Mammary microvascular endothelial cell (primary cell): Measurements from ENCODE around the gene OR2M7. TPM values are rescaled to one million over a fixed set of nuclear protein-coding genes. Genes with fewer than 3 reads are reported as not detected.

Experiments used
- total RNA-seq: library from RNA; depleted of rRNA; stranded (reverse); fragments of >200 nt; gene quantifications from 2 replicates; pipeline ENCODE4 v1.2.3, GENCODE V29; 2015

Gene OR2M7
- not detected in 2 replicates for total RNA-seq

GRCh38 chr1:248324468-248324867 is at the start of gene OR2M7:
Gene OR2M7, minus strand, starts transcription at chr1:248324568. Its CDS starts 0 bp downstream, at chr1:248324568.

GRCh38 chr1:248361121-248361715 is 36.9 kb upstream of the OR2M7 start, which contains the start of gene OR2T4:
Gene OR2T4, plus strand, starts transcription at chr1:248361665. Its CDS starts 0 bp downstream, at chr1:248361665.

GRCh38 chr1:248348475-248348874 is 24.1 kb upstream of the OR2M7 start, which contains the start of gene OR14C36:
Gene OR14C36, plus strand, starts transcription at chr1:248348775. Its CDS starts 0 bp downstream, at chr1:248348775.

GRCh38 chr1:248303324-248303723 is 21.0 kb downstream of the OR2M7 start, which contains the start of gene OR2T12:
Gene OR2T12, minus strand, starts transcription at chr1:248303424. Its CDS starts 7,846 bp downstream, at chr1:248295578.

GRCh38 chr1:248277876-248278275 is 46.5 kb downstream of the OR2M7 start, which contains the start of gene OR2T33:
Gene OR2T33, minus strand, starts transcription at chr1:248277976. Its CDS starts 4,162 bp downstream, at chr1:248273814.

Other genes with a start within 250 kb of the OR2M7 start
- gene OR2L13, start 229.4 kb downstream of the OR2M7 start, total RNA-seq: not detected in 2 replicates
- not detected in 2 replicates for gene OR2M5, start 179.4 kb downstream of the OR2M7 start, total RNA-seq
- gene OR2M2, start 149.7 kb downstream of the OR2M7 start, total RNA-seq: not detected in 2 replicates
- gene OR2M3, start 127.3 kb downstream of the OR2M7 start, total RNA-seq: not detected in 2 replicates
- gene OR2M4, start 93.2 kb downstream of the OR2M7 start, total RNA-seq: not detected in 2 replicates
- gene OR2T33, start 46.6 kb downstream of the OR2M7 start, total RNA-seq: not detected in 2 replicates
- not detected in 2 replicates for gene OR2T12, start 21.1 kb downstream of the OR2M7 start, total RNA-seq
- not detected in 2 replicates for gene OR14C36, start 24.2 kb upstream of the OR2M7 start, total RNA-seq
- gene OR2T4, start 37.1 kb upstream of the OR2M7 start, total RNA-seq: not detected in 2 replicates
- gene OR2T6, start 51.2 kb upstream of the OR2M7 start, total RNA-seq: not detected in 2 replicates
- not detected in 2 replicates for gene OR2T1, start 78.5 kb upstream of the OR2M7 start, total RNA-seq
- gene OR2T2, start 121.1 kb upstream of the OR2M7 start, total RNA-seq: not detected in 2 replicates
- gene OR2T3, start 148.8 kb upstream of the OR2M7 start, total RNA-seq: not detected in 2 replicates
- gene OR2T5, start 164.0 kb upstream of the OR2M7 start, total RNA-seq: not detected in 2 replicates
- gene OR2G6, start 183.5 kb upstream of the OR2M7 start, total RNA-seq: not detected in 2 replicates
- not detected in 2 replicates for gene OR2T29, start 238.2 kb upstream of the OR2M7 start, total RNA-seq